ENCODE measurements around the gene SALL3.

SALL3 gene

GRCh38 chr18:78975292-78975691 is 4.3 kb upstream of the SALL3 start:
- H3K9ac ChIP-seq (ENCODE audit: low read length): no peak overlapping the region
- no peak overlapping the region for H3K27ac ChIP-seq (ENCODE audit: low read length)
- H3K36me3 ChIP-seq (ENCODE audit: control insufficient read depth, low read depth, low read length): no peaks in the 10 kb centered on the region
- H3K9me3 ChIP-seq (ENCODE audit: control insufficient read depth, low read depth, low read length): no peaks in the 10 kb centered on the region
- H3K4me3 ChIP-seq (ENCODE audit: low read length): peak overlapping the region; percentile 50
- peaks cover 30% of the 10 kb centered on the region for H3K4me1 ChIP-seq (ENCODE audit: control insufficient read depth, low read depth, low read length)
- peaks cover 87% of the 10 kb centered on the region for H3K27me3 ChIP-seq (ENCODE audit: control insufficient read depth, insufficient read depth, low read length)

GRCh38 chr18:78975699-78976335 is 3.8 kb upstream of the SALL3 start:
- Histone ChIP-seq H3K36me3 (ENCODE audit: control insufficient read depth, low read depth, low read length) (no peaks in the 10 kb centered on the region), H3K9ac (ENCODE audit: low read length) (no peak overlapping the region), H3K9me3 (ENCODE audit: control insufficient read depth, low read depth, low read length) (no peaks in the 10 kb centered on the region), H3K27me3 (ENCODE audit: control insufficient read depth, insufficient read depth, low read length) (peaks cover 82% of the 10 kb centered on the region), H3K27ac (ENCODE audit: low read length) (no peak overlapping the region), H3K4me3 (ENCODE audit: low read length) (no peak overlapping the region), H3K4me1 (ENCODE audit: control insufficient read depth, low read depth, low read length) (peaks cover 30% of the 10 kb centered on the region)

DNA sequence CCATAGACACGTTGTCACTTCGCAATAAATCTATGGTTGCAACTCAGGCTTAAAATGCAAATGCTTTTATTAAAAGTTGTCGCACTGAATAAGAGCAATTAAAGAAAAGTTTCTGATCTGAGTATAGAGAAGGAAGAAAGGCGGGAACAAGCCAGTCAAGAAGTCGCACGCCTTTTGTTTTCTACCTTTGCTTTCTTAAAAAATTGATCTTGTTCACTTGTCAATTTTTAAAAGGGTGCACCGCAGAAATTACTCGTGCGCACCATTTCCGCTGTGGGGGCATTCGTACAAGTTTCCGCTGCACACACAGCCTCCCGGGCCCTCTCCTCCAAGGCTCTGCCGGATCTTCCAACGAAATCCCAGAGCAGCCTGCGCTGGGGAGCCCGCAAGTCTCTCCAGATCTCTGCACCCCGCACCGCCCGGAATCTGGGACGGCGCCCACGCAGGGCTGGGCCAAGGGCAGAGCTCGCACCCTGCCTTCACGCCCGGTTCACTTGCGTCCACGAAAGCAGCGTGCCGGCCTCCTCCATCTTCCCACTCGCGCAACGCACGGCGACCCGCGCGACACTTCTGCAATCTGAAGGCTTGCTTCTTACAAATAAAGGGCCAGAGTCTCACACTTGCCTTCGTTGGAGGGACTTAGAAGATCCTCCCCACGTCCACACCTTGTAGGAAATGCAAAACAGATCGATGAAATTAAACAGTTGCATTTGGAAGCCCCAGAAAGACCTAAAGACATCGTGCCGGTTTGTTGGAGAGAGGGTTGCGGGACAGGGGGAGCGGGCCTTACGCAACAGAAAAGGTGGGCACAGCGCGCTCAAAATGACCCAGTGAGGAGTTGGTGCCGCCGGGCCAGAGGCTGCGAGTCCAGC is 2.6 kb upstream of the SALL3 start:
- H3K4me1 ChIP-seq (ENCODE audit: control insufficient read depth, low read depth, low read length): peaks cover 30% of the 10 kb centered on the region
- H3K36me3 ChIP-seq (ENCODE audit: control insufficient read depth, low read depth, low read length): no peaks in the 10 kb centered on the region
- no peaks in the 10 kb centered on the region for H3K9me3 ChIP-seq (ENCODE audit: control insufficient read depth, low read depth, low read length)
- peaks cover 79% of the 10 kb centered on the region for H3K27me3 ChIP-seq (ENCODE audit: control insufficient read depth, insufficient read depth, low read length)
- H3K4me3 ChIP-seq (ENCODE audit: low read length): peak overlapping the region; percentile 47
- H3K27ac ChIP-seq (ENCODE audit: low read length): no peak overlapping the region
- no peak overlapping the region for H3K9ac ChIP-seq (ENCODE audit: low read length)

- H3K27ac ChIP-seq (ENCODE audit: low read length): no peak overlapping the region
- H3K36me3 ChIP-seq (ENCODE audit: control insufficient read depth, low read depth, low read length): no peaks in the 10 kb centered on the region
- no peaks in the 10 kb centered on the region for H3K9me3 ChIP-seq (ENCODE audit: control insufficient read depth, low read depth, low read length)
- peak overlapping the region; percentile 47 for H3K4me3 ChIP-seq (ENCODE audit: low read length)
- peaks cover 38% of the 10 kb centered on the region for H3K4me1 ChIP-seq (ENCODE audit: control insufficient read depth, low read depth, low read length)
- H3K27me3 ChIP-seq (ENCODE audit: control insufficient read depth, insufficient read depth, low read length): peaks cover 79% of the 10 kb centered on the region
- no peak overlapping the region for H3K9ac ChIP-seq (ENCODE audit: low read length)
Measured at GRCh38 chr18:78977637-78978348, 1.8 kb upstream of the SALL3 start.

DNA sequence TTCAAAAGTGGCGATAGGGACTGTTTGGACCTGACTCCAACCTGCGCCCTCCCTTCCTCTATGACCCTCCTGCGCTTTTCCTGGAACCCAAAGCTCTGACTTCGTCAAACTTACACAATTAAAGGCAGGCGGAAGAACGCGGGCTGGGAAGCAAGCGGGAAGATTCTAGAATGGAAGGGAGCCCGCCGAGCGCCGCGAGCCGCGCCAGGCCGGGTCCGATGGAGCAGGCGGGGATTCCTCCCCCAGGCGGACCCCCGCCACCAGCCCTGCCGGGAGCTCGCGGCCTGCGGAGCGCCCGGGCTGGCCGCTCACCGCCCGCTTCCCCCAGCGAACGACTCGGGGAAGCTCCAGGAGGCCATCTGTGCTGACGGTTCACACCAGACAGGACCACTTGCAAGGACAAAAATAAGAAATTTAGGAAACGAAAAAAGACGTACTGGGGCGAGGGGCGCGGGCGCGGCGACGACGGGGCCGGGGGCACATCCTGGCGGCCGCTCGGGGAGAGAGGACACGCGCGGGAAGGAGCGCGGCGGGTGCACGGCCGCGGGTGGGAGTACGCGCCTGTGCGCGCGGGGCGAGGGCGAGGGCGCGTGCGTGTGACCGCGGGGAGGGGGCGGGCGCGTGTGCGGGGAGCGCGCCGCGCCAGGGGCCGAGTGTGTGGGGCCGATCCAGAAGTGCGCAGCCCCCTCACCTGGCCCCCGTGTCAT is 1.1 kb upstream of the SALL3 start:
- H3K4me1 ChIP-seq (ENCODE audit: control insufficient read depth, low read depth, low read length): peaks cover 41% of the 10 kb centered on the region
- H3K9me3 ChIP-seq (ENCODE audit: control insufficient read depth, low read depth, low read length): no peaks in the 10 kb centered on the region
- H3K9ac ChIP-seq (ENCODE audit: low read length): no peak overlapping the region
- H3K27ac ChIP-seq (ENCODE audit: low read length): no peak overlapping the region
- H3K36me3 ChIP-seq (ENCODE audit: control insufficient read depth, low read depth, low read length): no peaks in the 10 kb centered on the region
- H3K27me3 ChIP-seq (ENCODE audit: control insufficient read depth, insufficient read depth, low read length): peaks cover 75% of the 10 kb centered on the region
- H3K4me3 ChIP-seq (ENCODE audit: low read length): peak overlapping the region; percentile 47

DNA sequence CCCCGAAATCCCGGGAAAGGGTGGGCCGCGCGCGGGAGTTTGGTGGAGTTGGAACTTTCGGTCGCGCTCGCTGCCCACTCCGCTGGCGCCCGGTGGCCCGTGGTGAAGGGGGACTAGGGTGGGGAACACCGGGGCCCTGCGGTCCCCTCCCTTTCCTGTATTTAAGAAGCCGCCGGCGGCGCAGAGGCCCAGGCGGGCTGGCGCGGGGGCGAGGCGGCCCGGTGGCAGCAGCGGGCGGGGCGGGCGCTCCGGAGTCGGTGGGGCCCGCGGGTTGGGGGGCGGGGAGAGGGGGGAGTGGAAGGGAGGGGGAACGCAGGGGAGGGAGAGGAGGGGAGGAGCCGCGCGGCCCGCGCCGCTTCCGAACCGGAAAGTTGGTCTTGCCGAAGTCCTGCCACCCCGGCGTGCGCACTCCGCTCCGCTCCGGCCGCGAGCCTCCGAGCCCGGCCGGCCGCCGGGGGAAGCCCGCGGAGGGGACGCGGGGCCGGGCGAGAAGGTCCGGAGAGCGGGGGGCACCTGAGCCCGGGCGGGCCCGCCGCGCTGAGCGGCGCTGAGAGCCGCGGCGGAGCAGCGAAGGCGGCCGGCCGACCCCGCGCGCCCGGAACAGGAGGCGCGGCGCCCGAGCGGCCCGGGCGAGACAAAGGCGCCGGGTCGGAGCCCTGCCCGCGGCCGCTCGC is 425 bp upstream of the SALL3 start:
- peaks cover 46% of the 10 kb centered on the region for H3K4me1 ChIP-seq (ENCODE audit: control insufficient read depth, low read depth, low read length)
- no peak overlapping the region for H3K27ac ChIP-seq (ENCODE audit: low read length)
- H3K36me3 ChIP-seq (ENCODE audit: control insufficient read depth, low read depth, low read length): no peaks in the 10 kb centered on the region
- no peaks in the 10 kb centered on the region for H3K9me3 ChIP-seq (ENCODE audit: control insufficient read depth, low read depth, low read length)
- H3K27me3 ChIP-seq (ENCODE audit: control insufficient read depth, insufficient read depth, low read length): peaks cover 68% of the 10 kb centered on the region
- H3K9ac ChIP-seq (ENCODE audit: low read length): no peak overlapping the region
- peak overlapping the region; percentile 47 for H3K4me3 ChIP-seq (ENCODE audit: low read length)

DNA sequence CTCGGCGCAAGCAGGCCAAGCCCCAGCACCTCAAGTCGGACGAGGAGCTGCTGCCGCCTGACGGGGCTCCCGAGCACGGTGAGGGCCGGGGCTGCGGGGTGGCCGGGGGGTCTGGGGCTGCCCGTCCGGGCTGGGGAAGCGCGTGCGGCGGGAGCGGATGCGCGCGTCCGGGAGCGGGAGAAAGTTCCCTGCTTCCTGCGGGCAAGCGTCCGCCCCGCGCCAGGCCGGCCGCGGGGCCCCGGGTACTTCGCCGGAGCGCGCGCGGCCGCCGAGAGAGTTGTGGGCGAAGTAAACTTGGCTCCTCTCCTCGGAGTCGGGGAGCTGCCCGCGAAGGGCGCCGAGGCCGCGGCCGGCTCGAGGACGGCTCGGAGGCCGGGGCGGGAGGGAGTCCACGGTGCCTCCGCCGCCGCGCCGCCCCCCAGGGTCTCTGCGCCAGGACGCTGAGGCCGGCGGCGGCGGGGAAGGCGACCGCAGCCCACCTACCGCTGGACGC is 707 bp downstream of the SALL3 start:
- peak overlapping the region; percentile 81 for H3K4me3 ChIP-seq (ENCODE audit: low read length)
- H3K9ac ChIP-seq (ENCODE audit: low read length): peak overlapping the region; percentile 77

DNA sequence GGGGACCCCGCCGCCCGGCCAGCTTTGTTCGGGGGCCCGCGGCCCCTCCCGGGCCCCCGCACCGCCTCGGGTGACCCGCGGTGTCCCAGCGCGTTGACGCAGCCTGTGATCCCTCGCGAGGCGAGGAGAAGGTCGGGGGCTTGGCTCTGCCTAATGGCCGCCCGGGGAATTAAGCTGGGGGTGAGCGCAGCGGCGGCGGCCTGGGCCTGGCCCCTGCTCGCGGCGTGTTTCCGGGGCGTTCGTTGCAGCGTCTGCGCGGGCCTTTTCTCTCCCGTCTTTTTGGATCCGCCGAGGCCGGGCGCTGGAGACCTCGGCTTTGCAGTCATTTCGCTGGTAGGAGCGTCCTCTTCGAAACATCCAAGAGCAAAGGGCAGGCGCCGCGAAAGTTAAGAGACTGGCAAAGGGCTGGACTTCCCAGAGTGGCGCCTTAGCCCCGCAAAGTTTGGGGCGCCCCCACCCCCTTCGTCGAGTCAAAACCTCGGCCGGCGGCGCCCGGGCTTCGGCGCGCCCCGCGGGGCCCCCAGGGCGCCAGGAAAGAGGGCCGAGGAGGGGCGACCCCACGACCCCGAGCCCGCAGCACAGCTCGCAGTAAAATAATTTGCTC is 1.3 kb downstream of the SALL3 start:
- Histone ChIP-seq H3K36me3 (ENCODE audit: control insufficient read depth, low read depth, low read length) (no peaks in the 10 kb centered on the region), H3K4me3 (ENCODE audit: low read length) (peak overlapping the region; percentile 81), H3K9ac (ENCODE audit: low read length) (peak overlapping the region; percentile 77), H3K4me1 (ENCODE audit: control insufficient read depth, low read depth, low read length) (peaks cover 51% of the 10 kb centered on the region), H3K27me3 (ENCODE audit: control insufficient read depth, insufficient read depth, low read length) (peaks cover 61% of the 10 kb centered on the region), H3K9me3 (ENCODE audit: control insufficient read depth, low read depth, low read length) (no peaks in the 10 kb centered on the region), H3K27ac (ENCODE audit: low read length) (peak overlapping the region; percentile 21)

More for the DNA sequence above, 707 bp downstream of the SALL3 start:
- no peak overlapping the region for H3K27ac ChIP-seq (ENCODE audit: low read length)
- peaks cover 51% of the 10 kb centered on the region for H3K4me1 ChIP-seq (ENCODE audit: control insufficient read depth, low read depth, low read length)
- no peaks in the 10 kb centered on the region for H3K36me3 ChIP-seq (ENCODE audit: control insufficient read depth, low read depth, low read length)
- no peaks in the 10 kb centered on the region for H3K9me3 ChIP-seq (ENCODE audit: control insufficient read depth, low read depth, low read length)
- H3K27me3 ChIP-seq (ENCODE audit: control insufficient read depth, insufficient read depth, low read length): peaks cover 61% of the 10 kb centered on the region

GRCh38 chr18:78981394-78981831 is 1.8 kb downstream of the SALL3 start:
- peaks cover 61% of the 10 kb centered on the region for H3K27me3 ChIP-seq (ENCODE audit: control insufficient read depth, insufficient read depth, low read length)
- H3K4me1 ChIP-seq (ENCODE audit: control insufficient read depth, low read depth, low read length): peaks cover 52% of the 10 kb centered on the region
- H3K9ac ChIP-seq (ENCODE audit: low read length): peak overlapping the region; percentile 77
- H3K27ac ChIP-seq (ENCODE audit: low read length): peak overlapping the region; percentile 35
- no peaks in the 10 kb centered on the region for H3K36me3 ChIP-seq (ENCODE audit: control insufficient read depth, low read depth, low read length)
- peak overlapping the region; percentile 81 for H3K4me3 ChIP-seq (ENCODE audit: low read length)
- H3K9me3 ChIP-seq (ENCODE audit: control insufficient read depth, low read depth, low read length): no peaks in the 10 kb centered on the region

DNA sequence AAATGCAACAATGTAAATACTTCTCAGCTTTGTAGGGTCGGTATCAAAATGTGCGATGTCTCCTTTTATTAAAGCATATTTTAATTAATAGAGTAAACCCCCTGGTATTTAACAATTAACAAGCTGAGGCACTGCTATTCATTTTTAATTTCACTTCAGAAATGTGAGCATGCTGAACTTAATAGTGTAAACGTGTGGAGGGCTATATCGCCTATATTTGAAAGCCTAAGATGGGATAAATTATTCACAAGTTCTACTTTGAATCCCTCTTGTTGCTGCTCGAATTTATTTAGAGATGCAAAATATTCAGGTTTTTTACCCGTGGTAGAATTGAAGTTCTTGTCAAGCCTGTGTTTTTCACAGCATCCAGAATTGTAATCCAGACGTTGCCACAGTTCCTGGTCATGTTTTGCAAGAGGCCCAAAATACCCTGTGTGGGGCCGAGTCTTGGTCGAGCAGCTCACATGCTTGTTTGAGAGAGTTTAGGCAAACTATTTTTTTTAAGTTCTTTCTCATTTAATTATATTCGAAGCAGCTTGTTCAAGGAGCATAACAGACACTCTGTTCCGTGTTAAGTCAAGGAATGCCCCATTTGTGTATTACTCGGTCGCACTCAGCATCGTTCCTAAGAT is 2.5 kb downstream of the SALL3 start:
- no peaks in the 10 kb centered on the region for H3K36me3 ChIP-seq (ENCODE audit: control insufficient read depth, low read depth, low read length)
- peak overlapping the region; percentile 81 for H3K4me3 ChIP-seq (ENCODE audit: low read length)
- peaks cover 52% of the 10 kb centered on the region for H3K4me1 ChIP-seq (ENCODE audit: control insufficient read depth, low read depth, low read length)
- H3K9ac ChIP-seq (ENCODE audit: low read length): peak overlapping the region; percentile 77
- no peaks in the 10 kb centered on the region for H3K9me3 ChIP-seq (ENCODE audit: control insufficient read depth, low read depth, low read length)
- peaks cover 60% of the 10 kb centered on the region for H3K27me3 ChIP-seq (ENCODE audit: control insufficient read depth, insufficient read depth, low read length)
- H3K27ac ChIP-seq (ENCODE audit: low read length): peak overlapping the region; percentile 35

Measured in iPS-18a (cell line).